B cell (primary cell): ENCODE data around the gene HOXA11.

ENCODE experiments used
- EZH2 ChIP-seq: IDR thresholded peaks from 2 replicates; pipeline ENCODE4 v1.6.1; 2012; ENCODE audit warnings: borderline replicate concordance, low read depth, mild to moderate bottlenecking, moderate library complexity, low read length; ENCODE audit not compliant: insufficient read depth, poor library complexity, severe bottlenecking
- TF ChIP-seq, protein P1 (sequence below): fragments of 200-600 bp; IDR thresholded peaks from one replicate; pipeline ENCODE4 v1.8.0; 2022; ENCODE audit warnings: antibody characterized with exemption, mild to moderate bottlenecking

DNA sequence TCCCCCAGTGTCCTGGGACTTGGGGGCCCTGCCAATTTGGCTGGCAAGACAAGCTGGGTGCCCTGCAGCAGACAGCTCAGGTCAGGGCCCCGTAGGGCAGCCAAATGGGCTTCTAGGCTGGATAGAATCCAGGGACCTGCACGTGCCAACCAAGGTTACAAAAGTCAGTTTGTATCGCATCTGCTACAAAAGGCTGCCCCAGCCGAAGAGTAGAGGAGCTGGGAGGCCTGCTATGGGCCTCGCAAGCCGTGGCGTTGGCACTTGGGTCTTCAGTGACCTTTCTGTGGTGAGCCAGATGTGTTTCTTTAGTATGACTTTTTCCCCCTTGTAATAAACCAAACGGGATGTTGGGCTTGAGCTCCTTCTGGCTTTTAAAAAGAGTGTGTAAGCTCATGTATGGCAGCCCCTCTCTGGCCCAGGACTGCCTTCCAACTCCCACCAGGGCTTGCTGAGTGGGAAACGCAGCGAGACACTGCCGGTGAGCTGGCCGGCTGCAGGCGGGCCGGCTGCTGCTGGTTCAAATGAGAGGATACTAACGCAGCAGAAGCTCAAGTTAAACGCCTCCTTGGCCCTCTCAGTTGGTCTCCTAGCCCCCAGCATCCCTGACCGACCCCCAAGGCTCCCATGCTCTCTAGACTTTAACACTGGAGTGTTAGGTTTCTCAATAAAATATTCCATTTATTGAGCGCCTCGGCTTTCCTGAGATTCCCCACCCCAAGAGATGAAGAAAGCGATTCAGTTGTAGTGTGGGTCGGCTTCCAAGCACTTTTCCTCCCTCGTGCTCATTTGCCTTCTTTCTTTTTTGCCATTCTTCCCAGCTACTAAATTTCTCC, 7.9 kb downstream of the HOXA11 start:
- TF ChIP-seq, protein P1, sequence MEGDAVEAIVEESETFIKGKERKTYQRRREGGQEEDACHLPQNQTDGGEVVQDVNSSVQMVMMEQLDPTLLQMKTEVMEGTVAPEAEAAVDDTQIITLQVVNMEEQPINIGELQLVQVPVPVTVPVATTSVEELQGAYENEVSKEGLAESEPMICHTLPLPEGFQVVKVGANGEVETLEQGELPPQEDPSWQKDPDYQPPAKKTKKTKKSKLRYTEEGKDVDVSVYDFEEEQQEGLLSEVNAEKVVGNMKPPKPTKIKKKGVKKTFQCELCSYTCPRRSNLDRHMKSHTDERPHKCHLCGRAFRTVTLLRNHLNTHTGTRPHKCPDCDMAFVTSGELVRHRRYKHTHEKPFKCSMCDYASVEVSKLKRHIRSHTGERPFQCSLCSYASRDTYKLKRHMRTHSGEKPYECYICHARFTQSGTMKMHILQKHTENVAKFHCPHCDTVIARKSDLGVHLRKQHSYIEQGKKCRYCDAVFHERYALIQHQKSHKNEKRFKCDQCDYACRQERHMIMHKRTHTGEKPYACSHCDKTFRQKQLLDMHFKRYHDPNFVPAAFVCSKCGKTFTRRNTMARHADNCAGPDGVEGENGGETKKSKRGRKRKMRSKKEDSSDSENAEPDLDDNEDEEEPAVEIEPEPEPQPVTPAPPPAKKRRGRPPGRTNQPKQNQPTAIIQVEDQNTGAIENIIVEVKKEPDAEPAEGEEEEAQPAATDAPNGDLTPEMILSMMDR: no peak
- no peak for TF ChIP-seq EZH2
